SH-SY5Y (cell line): ENCODE measurements around the gene NHSL1.

Experiments
- GATA2 ChIP-seq: IDR thresholded peaks from 2 replicates; pipeline ENCODE4 v1.6.1; 2011; ENCODE audit warnings: mild to moderate bottlenecking, low read depth, low read length
- GATA3 ChIP-seq: IDR thresholded peaks from 2 replicates; pipeline ENCODE4 v1.6.1; 2011; ENCODE audit warnings: low read depth, mild to moderate bottlenecking, low read length, moderate library complexity

- no peak for TF ChIP-seq GATA2
- no peak for TF ChIP-seq GATA3
These were observed 97.1 kb downstream of the NHSL1 start for GRCh38 chr6:138401960-138402837.
